Left cardiac atrium (tissue), 4 donors: ENCODE results near the gene TTC24. TPM values are rescaled to one million over a fixed set of nuclear protein-coding genes. Genes with fewer than 3 reads are reported as not detected.
"Not testable (repeated sequence)": the region's sequence is repeated elsewhere in the genome, so short reads cannot be mapped to it uniquely, and the experiment has no call there.

Source experiments
- ATAC-seq, 2 donors: fragments of 200-7000 bp; cut with Tn5 transposase; one replicate each; pipeline ENCODE4 v1.9.1; 2020; ENCODE audit warnings: mild to moderate bottlenecking in 2 of 2, moderate library complexity in 2 of 2
- DNase-seq: peaks from one replicate; pipeline ENCODE4 v3.0.0-alpha.2; 2020
- intact Hi-C, 2 donors: fragments of 100-400 bp; cut with DNase I; formaldehyde crosslinking; loops; one replicate each; pipeline versions ENCODE4 v1.14.1 to v1.15.1; 2022 to 2023
- total RNA-seq, 2 donors: library from RNA; stranded (reverse); fragmentation: NEBNext Ultra II Directional; extraction: Animal tissue kit (Norgen Biotek cat#: 25700); gene quantifications; one replicate each; pipeline ENCODE4 v1.2.1, GENCODE V29; 2021
- donor health status: DM: no; HTN: yes; CAD: no.
- donor health status: DM: no; HTN: yes; CAD: no; lungs with severe emphysema.
- donor health status: DM: yes; HTN: yes; CAD: no.
- donor health status: Dilated cardiomyopathy.

Gene TTC24
- total RNA-seq, 2 donors from 2014 or later, result not detected

DNA sequence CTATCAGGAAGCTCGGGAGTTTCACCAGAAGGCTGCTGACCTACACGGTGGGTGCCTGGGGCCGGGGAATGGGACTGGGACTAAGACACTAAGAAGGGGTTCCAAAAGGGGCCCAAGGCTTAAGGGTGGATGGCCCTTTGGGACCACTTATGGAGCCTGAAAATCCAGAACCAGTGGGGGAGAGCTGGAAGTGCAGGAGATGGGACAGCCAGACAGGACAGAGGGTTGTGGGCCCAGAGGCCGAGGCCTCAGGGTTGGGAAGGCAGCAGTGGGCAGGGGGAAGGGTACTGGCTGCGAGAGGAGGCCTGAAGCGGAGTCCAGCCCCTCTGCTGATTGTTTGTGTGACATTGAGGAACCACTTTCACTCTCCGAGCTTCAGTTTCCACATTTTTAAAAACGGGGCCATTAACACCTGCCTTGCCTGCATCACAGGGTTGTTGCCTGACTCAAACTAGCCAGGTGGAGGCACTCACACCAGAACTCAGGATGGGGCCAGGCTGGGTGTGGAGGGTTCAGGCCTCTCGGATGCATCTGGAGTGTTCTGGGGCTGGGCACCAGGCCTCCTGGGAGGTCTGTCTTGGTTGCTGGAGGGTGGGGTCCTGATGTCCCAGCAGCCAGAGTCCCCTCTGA is 3.0 kb downstream of the TTC24 start:
- DNase-seq, result no peak
- intact Hi-C loops, result loop anchor here in 1 of 2 donors (5.0 kb wide), 2 partner anchors 75 to 125 kb away; no protein-coding TSS in a partner anchor
- ATAC-seq, result no peak

DNA sequence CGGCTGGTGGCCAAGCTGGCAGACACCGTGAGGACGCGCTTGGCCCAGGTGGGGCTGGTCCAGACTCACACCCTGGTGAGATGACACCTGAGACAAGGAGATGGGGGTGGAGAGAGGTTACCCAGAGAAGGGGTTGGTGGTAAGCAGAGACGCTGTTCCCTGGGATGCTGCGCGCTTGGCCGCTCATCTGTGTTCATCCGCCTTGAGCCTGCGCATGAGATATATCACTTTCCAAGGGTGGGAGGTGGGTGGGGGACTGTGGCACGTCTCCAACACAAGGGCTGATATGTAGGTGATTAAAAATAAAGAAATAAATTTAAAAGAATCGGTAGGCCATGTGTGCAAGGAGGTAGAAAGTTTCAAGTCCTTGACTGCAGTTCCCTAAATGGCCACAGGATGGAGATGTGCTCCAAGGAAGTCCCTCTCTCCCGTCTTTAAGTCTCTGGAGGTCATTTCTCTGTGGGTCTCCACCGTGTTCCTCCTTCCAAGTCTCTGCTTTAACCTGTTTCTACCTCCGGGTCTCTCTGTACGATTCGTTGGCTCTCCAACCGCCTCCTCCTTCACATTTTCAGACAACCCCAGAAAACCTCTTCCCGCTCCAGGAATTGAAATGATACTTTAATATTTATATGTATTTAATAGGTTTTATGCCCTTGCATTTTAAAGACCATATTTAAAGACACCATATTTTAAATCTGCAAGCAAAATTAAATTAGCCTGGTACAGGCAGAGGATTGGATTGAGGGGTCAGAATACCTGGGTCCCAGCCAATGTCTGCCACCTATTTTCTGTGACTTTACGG is 4.5 kb downstream of the TTC24 start:
- intact Hi-C loops, result loop anchor here in 1 of 2 donors (5.0 kb wide), 2 partner anchors 77 to 127 kb away; no protein-coding TSS in a partner anchor
- peak; percentile 66 for DNase-seq
- ATAC-seq, result peak; percentile 50 to 54

DNA sequence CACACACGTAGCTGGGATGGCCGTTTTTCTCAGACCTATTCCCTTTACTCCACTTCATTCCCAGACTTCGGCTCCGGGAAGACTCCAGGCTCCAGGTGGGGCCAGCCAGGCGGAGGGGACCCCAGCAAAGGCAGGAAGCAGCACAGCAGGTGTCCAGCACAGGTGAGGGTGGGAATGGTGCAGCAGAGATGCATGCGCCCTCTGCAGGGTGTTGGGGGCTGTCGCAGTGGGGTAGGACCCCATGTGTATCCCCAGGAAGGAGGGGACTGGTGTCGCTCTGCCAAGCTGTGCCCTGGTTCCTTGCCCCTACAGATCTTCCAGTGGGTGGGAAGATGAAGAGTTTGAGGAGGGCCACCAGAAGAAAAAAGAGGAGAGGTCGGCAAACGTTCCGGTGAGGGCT is 5.3 kb downstream of the TTC24 start:
- no peak for ATAC-seq
- no peak for DNase-seq
- intact Hi-C loops, result loop anchor here in 1 of 2 donors (5.0 kb wide), 2 partner anchors 78 to 128 kb away; no protein-coding TSS in a partner anchor

DNA sequence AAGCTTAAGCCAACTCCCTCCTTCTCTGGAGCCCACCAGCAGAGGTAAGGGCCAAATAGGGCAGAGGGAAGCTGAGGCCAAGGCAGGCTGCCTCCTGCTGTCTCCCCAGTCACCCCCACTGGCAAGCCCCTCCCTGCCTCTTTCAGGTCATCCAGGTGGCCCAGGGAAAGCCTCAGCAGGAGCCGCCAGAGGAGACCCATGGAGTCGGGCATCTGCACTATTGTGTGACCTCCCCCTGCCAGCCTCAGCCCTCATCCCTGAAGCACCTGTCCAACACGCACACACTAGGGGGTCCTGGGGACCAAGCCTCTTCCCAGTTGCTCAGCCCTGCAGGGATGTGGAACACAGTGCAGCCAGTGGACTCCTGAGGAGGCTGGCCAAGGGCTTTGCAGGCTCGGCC is 6.8 kb downstream of the TTC24 start:
- no peak for ATAC-seq
- no peak for DNase-seq
- intact Hi-C loops, result no loop called here

DNA sequence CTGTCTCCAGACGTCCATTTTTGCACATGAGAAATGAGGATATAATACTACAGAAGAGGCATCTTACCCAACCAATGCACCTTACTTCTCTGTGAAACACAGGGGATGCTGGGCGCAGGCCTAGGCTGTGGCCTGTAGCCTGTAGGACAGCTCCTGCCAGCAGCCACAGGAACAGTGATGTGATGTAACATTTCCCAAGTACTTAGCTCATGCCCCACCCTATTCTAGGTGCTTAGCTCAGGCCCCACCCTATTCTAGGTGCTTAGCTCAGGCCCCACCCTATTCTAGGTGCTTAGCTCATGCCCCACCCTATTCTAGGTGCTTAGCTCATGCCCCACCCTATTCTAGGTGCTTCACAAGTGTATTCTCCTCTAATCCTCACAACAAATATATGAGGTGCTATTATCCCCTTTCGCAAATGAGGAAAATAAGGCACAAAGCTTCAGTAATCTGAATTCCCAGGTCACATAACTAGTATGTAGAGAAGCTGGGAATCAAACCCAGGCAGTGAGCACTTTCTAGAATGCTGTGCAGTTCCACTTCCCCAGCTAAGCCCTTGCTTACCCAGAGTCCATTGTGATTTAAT is 7.5 kb downstream of the TTC24 start:
- intact Hi-C loops, result no loop called here
- ATAC-seq (no peak), DNase-seq (no peak)

DNA sequence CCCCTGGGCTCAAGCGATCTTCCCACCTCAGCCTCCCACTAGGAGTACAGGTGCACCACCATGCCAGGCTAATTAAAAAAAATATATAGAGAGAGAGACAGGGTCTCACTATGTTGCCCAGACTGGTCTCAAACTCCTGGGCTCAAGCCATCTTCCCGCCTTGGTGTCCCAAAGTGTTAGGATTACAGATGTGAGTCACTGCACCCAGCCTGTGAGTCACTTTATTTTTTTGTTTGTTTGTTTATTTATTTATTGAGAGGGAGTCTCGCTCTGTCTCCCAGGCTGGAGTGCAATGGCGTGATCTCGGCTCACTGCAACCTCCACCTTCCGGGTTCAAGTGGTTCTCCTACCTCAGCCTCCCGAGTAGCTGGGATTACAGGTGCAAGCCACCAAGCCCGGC is 8.4 kb downstream of the TTC24 start:
- intact Hi-C loops, DNase-seq, ATAC-seq: not testable (repeated sequence)

DNA sequence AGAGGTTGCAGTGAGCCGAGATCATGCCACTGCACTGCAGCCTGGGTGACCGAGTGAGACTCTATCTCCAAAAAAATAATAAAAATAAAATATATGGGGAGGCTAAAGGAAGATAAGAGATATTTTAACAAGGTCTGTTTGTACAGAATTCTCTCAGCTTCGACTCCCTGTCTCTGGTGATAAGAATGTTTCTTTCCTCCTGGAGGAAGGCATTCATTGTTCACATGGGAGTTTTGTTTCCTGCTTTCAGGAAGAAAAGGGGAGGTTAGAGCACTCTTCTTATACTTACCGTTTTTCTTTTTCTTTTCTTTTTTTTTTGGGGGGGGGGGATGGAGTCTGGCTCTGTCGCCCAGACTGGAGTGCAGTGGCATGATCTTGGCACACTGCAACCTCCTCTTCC is 10.0 kb downstream of the TTC24 start:
- ATAC-seq, result no peak
- DNase-seq, result no peak
- intact Hi-C loops, result no loop called here

DNA sequence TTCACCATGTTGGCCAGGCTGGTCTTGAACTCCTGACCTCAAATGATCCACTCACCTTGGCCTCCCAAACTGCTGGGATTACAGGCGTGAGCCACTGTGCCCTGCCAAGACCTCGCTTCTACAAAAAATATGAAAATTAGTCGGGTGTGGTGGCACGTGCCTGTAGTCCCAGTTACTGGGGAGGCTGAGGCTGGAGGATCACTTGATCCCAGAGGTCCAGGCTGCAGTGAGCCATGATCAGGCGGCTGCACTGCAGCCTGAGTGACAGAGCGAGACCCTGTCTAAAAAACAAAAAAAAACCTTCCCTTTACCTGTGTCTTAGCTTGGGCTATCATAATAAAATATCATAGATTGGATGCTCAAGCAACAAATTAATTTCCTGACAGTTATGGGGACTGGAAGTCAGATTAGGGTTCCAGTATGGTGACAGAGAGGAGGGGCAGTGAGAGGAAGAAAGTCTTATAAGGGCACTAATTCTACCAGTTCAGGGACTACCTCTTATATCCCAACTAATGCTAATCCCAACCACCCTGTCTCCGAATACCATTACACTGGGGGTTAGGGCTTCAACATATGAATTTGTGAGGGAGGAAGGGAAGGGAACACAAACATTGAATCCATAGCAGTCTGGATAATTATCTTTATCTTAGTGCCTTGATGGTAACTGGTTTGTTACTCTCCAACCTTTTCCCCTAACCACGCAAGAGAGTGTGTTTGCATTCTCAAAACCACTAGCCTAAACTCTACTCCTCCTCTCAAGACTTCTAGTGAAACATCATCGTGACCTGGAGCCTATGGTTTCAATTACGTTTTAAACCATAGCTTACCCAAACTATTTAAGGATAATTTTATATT is 11.0 kb downstream of the TTC24 start:
- no peak for DNase-seq
- intact Hi-C loops, result no loop called here
- ATAC-seq, result no peak

DNA sequence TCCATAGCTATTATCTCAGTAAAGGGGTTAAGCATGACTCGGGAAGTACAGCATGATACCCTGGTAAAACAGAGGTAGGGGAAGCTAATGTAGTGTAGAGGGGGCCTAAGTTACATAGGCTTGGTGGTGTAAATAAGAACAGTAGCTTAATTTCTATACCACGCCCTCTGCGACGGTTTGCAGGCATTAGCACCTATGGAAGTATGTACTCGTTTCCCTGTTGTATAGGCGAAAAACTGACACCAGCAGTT is 11.6 kb downstream of the TTC24 start:
- intact Hi-C loops, result no loop called here
- ATAC-seq (no peak), DNase-seq (no peak)

DNA sequence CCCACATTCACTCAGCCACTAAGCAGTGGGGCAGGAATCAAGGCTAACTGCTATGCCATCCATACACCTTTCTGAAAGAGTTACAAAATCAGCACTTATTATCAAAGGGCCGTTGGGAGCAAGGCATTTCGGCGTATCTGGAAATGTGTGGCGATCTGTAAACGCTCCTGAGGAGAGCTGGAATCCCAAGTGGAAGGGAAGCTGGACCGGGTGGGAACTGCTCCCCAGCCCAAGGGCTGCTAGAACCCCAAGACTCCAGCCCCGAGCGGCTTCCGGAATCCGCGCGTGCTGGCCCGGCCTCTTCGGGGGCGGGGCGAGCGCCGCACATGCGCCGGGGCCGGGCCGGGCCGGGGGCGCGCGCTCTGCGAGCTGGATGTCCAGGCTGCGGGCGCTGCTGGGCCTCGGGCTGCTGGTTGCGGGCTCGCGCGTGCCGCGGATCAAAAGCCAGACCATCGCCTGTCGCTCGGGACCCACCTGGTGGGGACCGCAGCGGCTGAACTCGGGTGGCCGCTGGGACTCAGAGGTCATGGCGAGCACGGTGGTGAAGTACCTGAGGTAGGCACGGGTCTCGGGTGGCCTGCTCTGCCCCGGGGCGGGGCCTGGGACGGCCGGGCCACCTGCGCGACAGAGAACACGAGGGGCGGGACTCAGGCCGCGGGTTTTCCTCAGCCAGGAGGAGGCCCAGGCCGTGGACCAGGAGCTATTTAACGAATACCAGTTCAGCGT is 12.1 kb downstream of the TTC24 start, which contains the start of gene NAXE:
Gene NAXE, plus strand, starts transcription at position 345 of the 726 bp plus-strand sequence. Its CDS starts 29 bp downstream, at position 374.
- ATAC-seq, result peak; percentile 97 to 98
- intact Hi-C loops, result no loop called here
- DNase-seq, result peak; percentile 80

DNA sequence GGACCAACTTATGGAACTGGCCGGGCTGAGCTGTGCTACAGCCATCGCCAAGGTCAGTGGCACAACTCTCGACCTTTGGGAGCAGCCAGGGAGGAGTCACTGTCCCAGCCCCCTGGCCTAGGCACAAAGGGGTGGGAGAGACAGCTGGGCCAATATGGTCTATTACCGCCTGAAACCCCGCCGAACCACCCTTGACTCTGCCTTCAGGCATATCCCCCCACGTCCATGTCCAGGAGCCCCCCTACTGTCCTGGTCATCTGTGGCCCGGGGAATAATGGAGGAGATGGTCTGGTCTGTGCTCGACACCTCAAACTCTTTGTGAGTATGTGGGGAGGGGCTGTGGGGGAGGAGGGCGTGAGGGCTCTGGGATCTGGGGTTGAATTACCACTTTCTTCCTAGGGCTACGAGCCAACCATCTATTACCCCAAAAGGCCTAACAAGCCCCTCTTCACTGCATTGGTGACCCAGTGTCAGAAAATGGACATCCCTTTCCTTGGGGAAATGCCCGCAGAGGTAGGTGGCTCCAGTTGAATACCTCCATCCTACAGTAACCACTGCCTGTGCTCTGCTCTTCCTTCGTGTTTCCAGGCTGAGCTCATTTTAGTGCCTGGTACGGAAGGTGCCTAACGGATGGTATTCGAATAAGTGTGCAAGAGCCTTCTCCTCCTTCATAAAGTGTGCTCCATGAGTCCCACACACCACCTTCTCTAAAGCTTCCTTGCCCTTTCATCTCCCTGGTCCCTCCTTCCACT is 12.8 kb downstream of the TTC24 start:
- ATAC-seq, result peak in 1 of 2 donors; percentile 3
- no peak for DNase-seq
- intact Hi-C loops, result no loop called here

DNA sequence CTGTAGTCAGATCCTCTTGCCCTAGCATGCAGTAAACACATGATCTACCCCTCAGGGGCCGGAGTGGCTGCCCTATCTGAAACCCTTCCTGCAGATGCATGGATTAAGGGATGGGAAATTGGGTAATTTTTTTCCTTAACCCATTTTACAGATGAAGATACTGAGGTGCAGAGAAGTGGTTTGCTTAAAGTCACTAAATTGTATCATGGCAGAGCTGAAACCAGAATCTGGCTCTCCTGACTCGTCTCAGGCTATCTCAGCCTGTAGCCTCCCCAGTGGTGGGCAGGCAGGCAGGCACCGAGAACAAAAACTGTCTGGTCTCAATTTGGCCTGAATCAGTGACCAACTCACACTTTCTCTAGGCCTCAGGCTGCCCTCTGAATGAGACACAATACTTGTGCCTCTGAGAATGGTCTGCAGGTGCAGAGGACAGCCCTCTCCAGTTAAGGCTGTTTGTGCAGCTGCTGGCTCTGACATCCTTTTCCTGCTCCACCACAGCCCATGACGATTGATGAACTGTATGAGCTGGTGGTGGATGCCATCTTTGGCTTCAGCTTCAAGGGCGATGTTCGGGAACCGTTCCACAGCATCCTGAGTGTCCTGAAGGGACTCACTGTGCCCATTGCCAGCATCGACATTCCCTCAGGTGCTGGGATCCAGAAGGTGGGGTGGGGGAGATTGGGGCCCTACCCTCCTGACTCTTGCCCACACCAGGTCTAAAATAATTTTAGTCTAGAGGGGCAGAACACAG is 13.6 kb downstream of the TTC24 start:
- ATAC-seq (no peak), DNase-seq (no peak)
- intact Hi-C loops, result no loop called here

DNA sequence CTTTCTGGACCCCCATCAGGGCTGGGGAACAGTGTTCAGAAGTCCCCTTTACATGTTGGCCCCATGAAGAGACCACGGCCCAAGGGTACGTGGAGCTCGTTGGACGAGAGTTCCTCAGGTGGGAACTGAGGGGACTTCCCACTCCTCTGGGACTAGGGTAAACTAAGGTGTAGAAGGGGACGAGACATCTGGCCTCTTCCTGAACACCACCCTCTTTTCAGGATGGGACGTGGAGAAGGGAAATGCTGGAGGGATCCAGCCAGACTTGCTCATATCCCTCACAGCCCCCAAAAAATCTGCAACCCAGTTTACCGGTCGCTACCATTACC is 14.1 kb downstream of the TTC24 start:
- ATAC-seq, result no peak
- DNase-seq, result no peak
- intact Hi-C loops, result no loop called here

DNA sequence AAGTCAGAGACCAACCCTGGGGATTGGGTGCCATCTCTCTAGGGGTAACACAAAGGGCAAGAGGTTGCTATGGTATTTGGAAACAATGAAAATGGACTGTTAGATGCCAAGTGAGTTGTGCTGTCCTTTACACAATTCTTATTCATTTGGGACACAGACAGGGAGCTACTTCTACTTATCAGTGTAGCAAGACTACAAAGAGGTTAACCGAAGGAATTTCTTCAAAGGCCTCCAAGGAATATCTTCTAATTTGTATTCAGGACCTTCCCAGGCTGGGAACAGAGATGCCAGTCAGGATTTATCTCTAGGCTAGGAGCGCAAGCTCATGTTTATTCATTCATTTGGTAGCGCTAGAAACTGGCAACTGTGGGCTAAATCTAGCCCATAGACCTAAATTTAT is 14.7 kb downstream of the TTC24 start:
- no peak for ATAC-seq
- intact Hi-C loops, result no loop called here
- DNase-seq, result no peak

DNA sequence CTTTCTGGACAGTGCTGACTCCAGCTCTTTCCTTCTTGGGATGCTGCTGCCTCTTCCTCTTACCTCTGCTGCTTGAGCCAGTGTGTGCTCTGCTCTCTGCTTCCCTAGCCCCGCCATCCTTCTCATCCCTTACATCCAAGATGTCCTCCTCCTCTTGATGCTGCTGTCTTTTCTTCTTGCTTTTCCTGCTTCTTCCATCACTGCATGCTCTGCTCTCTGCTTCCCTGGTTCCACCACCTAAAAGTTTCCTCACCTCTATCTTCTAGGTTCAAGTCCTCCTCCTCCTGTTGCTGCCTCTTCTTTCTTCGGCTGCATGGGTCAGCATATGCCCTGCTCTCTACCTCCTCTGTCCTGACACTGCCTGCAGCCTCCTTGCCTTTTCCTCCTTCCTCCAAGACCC is 15.5 kb downstream of the TTC24 start:
- intact Hi-C loops, result no loop called here
- ATAC-seq (no peak), DNase-seq (no peak)

DNA sequence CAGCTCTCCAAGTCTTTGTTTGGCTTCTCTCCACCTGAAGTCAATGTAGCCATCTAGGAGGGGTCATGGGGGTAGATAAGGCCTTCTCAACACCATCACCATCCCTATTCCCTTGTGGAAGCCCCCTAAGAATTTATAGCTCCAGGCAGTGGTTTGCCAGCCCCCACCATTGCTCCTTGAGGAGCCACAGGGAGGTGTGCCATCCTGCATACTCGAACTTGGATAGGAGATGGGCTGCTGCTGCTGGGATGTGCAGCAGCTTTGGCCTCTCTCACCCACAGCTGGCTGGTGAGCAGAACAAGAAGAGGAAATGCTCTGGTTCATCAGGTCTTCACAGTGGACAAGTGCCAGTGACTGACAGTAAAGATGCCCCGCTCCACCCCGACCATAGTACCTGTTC is 16.9 kb downstream of the TTC24 start:
- intact Hi-C loops, result no loop called here
- DNase-seq, result no peak
- no peak for ATAC-seq

DNA sequence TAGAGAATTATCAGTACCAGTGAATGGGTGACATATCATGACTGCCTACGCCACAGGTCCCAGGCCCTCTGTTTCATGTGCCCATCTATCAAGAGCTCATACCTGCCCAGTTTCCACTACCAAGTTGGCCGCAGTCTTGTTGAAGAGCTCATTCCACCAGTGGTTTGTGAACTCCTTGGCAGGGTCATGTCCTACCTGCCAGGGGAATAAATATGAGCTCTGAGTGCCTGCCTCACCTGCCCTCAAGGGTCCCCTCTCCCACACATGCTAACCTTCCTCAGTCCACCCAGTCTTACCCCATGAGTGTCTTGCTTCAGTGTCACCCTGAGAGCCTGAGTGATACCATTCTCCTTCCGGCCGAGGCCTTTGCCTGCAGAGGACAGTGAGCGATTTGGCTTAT is 18.6 kb downstream of the TTC24 start:
- ATAC-seq (no peak), DNase-seq (no peak)
- intact Hi-C loops, result no loop called here
